Kidney glomerular epithelial cell (primary cell): ENCODE measurements around the gene NFIA.

ENCODE experiments used
- DNase-seq: peaks from one replicate; lab custom pipeline; 2025; lab: John Stamatoyannopoulos, UW

Gene NFIA

GRCh38 chr1:61494000-61494399, 411.6 kb downstream of the NFIA start:
- DNase-seq = peak; percentile 18

GRCh38 chr1:61496501-61496900, 414.1 kb downstream of the NFIA start:
- no peak for DNase-seq

GRCh38 chr1:61497013-61497412, 414.7 kb downstream of the NFIA start:
- DNase-seq = no peak

- no peak for DNase-seq
Measured at GRCh38 chr1:61498342-61498741, 416.0 kb downstream of the NFIA start.

- DNase-seq = peak; percentile 43
Measured at GRCh38 chr1:61501971-61502916, 419.9 kb downstream of the NFIA start.

- DNase-seq = no peak
Measured at GRCh38 chr1:61504305-61504704, 421.9 kb downstream of the NFIA start.

- DNase-seq = no peak
Measured at GRCh38 chr1:61504852-61505390, 422.6 kb downstream of the NFIA start.

GRCh38 chr1:61506236-61506635, 423.9 kb downstream of the NFIA start:
- no peak for DNase-seq

- DNase-seq = no peak
Measured at GRCh38 chr1:61506944-61507500, 424.7 kb downstream of the NFIA start.
